OCI-M2 (cell line): ENCODE results near the gene GPC2.

ENCODE experiments used
- DNase-seq: peaks from one replicate; lab custom pipeline; 2025; ENCODE audit not compliant: unreplicated experiment; lab: John Stamatoyannopoulos, UW

GPC2 gene

DNA sequence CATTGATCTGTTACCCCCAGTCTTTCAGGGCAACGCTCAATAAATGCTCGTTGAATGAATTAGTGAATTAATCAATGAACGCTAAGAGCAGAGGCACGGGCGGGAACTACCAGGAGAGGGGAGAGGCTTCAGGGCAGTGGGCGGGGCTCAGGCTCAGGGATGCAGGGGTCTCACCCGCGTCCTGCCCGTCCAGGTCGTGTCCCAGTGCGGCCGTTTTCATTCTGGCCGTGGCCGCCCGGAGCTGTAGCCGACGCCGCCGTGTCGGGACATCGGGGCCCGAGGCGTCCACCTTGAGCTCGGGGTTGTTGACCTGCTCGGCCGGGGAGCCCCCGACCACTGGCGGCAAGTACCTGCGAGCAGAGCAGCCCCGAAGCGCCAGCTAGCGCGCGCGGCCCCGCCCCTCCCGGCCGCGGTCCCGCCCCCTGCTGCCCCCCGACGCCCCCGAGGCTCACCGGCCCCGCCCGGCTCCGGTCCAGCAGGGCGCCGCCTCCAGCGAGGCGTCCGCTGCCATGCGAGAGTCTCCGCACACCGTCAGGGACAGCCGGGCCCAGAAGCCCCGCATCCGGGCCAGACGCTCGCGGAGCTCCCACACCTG, 6.0 kb downstream of the GPC2 start:
- no peak for DNase-seq

DNA sequence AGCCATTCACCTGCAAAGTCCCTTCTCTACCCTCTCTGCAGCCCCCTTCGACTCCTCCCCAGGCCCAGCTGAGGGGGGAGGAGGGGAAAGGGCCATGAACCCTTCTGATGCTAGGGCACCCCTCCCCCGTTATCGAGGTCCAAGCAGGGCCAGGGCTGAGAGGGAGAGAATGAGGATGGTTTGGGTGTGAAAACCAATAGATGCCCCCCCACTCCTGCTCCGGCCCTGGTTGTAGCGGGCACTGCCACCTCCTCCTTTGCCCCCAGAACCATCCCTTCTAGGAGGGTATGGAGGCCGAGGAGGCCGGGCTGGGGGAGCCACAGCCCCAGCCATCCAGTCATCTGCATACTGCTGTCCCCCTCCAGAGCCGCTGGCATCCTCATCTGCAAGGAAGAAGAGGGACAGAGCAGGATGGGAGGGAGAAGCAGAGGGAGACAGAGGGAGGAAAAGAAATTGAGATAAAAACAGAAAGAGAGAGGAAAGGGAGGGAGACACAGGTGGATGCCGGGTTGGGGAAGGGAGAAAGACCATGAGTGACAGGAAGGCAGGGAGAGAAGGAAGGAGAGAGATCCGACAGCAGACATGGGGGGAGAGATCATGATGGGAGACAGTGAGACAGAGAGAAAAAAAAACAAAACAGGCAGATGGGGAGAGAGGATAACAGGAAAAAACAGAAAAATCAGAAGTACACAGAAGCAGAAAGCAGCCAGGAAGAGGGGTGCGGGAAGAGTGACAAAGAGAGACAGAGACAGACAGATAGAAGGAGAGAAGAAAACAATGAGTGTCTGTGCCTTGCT, 6.9 kb downstream of the GPC2 start:
- DNase-seq, result no peak

DNA sequence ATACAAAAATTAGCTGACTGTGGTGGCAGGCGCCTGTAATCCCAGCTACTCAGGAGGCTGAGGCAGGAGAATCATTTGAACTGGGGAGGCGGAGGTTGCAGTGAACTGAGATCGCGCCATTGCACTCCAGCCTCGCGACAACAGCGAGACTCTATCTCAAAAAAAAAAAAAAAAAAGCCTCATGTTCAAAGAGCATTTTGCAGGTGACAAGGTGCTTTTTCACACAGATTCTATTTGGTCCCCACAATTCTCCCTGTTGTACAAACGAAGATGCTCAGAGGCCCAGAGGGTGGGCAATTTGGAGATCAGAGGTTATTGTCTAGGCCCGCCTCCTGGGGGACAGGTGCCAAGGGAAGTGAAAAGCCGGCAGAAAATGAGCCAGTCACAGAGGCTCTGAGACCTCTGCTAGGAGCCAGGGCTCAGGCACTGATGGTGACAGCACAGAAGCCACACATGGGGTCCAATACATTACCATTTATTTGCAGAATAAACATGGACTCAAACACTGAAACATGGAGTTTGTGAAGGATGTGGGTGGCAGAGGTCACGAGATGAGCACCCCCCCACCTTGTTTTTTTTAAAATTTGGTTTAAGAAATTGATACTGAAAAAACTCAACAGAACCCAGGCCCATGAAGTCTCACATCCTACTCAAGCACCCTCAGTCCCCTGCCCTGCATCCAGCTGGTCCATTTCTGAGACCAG, 7.9 kb downstream of the GPC2 start:
- DNase-seq, result no peak

DNA sequence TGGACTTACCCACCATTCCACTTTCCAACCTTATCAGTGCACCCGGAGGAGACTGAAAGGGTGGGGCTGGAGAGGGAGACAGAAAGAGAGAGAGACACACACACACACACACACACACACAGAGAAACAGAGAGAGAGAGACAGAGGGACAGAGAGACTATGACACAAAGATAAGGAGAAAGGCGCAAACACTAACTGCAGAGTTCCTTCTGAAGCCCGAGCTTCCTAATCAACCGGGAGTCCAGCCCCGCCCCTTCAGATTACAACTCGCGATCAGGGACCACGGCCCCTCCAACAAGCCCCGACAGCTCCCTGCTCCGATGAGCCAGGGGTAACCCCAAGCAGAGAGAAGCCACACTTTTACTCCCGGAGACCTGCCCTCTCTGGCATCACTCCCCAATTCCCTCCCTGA, 9.3 kb downstream of the GPC2 start:
- DNase-seq, result no peak

DNA sequence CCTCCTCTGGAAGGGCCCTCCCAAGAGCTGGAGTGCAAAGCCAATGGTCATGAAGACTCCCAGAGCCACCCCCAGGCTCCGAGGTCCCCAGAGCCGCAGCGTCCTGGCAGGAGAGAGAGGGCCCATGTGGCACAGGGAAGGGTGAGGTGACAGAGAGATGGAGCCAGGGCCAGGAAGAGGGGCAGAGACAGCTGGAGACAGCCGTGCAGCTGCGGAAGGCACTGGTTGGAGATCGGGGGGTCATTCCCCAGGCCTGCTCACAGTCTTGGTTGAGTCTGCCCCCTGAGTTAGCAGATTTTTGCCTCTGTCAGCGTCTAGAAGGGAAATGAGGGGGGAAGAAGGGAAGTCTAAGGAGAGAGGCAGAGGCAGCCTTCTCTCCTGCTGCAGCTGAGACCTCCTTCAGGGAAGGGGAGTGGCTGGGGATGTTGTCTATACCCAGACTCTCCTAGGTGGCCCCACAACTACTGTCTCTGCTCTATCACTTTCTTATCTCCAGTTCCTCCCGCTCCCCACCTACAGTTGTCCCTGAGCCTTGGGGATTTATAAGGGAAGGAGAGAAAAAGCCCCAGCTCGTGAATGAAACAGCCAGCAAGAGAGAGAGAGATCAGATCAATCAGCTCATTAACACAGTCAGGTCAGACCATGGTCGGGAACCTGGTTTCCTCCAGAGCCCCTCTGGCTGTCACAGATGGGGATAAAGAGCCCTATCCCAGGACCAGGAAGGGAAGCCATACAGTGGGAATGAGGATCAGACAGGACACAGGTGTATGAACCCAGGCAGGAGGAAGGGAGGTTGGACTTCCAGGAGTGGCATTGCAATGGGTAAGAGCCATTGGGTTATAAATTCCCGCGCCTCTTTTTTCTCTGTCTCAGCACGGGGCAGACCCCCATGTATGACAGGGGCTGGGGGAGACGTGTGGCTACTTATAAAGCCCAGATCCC, 9.9 kb downstream of the GPC2 start:
- DNase-seq, result no peak

DNA sequence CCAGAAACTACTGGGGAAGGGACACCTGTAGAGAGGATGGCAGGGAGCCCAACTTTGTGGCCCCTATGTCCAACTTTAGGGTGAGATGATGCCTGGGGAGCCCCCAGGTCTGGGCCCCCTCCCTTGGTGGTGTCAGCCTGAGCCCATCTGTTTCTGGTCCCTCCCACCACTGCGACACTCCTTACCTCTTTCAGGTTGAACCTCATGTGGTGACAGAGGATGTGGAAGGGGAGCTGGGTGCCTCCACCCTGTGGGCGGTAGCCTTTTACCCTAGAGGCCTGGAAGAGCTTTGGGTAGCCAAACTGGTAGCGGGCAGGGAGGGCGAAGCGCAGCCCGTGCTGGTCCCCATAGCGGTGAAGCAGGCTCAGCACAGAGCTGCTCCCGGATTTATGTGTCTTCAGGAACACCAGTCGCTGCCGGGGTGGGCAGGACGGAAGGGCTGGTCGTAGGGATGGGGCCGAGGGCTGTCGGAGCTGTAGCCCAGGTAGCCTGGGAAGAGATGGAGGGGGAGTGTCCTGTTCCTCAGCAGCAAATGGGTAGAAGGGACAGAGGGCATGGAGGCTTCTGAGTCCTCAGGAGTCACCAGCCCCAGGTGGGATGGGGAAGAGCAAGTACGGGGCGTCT, 10.8 kb downstream of the GPC2 start:
- DNase-seq, result no peak

DNA sequence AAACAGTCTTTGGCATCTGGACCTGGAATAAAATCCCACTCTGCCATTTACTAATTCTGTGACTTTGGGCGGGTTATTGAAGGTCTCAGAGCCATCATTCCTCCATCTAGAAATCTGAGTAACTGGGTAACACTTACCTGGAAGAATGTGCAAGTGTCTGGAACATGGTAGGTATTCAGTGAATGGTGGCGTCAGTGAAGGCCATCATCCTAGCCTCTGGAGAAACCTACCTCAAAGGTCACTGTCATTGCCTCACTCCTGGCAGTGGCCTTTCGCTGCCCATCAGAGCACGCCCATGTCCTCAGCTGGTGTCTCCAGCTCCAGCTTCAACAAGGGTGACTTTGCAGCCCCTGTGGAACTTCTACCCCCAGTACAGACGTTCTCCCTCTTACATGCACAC, 13.3 kb downstream of the GPC2 start:
- DNase-seq, result no peak

DNA sequence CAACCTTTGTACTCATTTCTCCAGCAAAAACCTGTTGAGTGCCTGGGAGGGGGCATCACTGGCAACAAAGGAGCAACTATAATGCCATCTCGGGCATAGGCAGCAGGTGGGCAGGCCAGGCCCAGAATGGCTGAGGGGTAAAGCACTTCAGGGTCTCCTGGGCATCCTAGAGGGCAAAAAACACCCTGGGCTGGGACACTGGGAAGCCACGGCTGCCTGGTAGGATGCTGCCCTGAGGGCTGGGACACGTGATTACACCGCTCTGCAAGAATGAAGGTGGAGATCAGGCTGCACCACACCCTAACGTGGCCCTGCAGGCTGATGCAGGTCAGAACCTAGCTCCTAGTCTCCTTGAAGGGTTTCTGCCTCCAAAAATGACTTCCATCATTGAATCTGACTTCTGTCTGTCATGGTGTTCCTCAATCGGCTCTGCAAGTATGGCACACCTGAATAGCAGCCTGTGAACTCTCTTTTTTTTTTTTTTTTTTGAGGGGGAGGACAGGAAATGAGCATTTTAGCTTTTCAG, 14.1 kb downstream of the GPC2 start:
- no peak for DNase-seq

DNA sequence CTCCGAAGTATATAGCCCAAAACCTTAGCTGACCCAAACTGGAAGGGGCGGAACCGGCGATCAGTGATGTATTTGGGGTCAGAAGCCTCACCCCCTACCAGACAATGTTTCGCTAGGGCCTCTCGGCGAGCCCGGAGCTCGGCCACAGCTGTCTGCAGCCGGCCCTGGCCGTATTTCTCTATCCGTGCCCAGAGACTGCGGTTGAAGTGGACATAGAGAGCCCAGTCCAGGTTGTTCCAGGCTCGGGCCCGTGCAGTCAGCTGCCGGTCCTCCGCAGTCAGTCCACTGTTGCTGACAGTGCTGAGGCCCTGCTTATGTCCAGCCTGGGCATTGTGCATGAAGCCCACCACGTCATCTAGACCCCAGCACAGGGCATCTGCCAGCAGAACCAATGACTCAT, 17.1 kb downstream of the GPC2 start:
- DNase-seq, result no peak

DNA sequence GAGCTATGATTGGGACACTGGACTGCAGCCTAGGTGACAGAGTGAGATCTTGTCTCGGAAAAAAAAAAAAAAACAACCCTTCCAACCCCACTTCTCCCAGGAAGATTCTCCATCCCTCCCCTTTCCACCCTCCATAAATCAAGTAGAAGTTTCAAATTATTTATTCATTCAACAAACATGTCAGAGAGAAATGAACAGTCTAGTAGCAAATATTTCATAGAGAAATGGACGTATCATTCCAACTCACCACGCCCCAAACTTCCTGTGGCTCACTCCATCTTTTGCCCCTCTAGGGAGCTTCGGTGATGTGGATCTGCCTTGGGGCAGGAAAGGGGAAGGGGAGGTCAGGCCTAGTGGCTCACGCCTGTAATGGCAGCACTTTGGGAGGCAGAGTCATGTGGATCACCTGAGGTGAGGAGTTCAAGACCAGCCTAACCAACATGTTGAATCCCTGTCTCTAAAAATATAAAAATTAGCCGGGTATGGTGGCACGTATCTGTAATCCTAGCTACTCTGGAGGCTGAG, 18.0 kb downstream of the GPC2 start:
- DNase-seq, result no peak

DNA sequence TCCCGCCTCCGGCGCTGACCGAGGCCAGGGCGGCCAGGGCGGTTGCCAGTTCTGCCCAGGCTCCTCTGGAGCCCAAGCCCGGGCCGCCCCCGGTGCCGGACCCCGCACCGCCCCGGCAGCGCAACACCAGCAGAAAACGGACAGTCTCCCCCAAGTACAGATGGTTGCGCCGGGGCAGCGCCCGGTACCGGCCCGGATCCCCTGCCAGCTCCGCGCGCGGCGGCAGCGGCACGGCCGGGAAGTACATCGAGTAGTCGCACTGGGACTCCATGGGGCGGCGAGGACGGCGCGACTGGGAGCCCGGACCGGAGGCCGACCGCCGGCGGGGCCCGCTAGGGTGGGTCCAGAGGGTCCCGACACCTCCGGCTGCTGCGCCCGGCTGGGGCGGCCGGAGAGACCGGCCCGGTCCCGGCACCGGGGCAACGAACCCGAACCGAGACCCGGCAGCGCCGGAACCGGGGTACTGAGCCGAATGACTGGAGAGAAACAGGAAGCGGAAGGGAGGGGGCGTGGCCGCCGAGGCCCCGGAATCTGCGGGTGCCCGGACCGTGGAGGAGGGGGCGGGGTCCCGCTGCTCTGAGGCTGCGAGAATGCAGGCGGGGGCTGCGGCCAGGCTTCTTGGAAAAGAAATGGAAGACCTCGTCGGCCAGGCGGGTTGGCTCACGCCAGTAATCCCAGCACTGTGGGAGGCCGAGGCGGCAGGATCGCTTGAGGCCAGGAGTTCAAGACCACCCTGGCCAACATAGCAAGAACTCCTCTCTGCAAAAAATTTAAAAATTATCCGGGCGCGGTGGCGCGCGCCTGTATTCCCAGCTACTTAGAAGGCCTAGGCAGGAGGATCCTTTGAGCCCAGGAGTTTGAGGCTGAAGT, 18.7 kb downstream of the GPC2 start, which contains the start of gene TRAPPC14:
Gene TRAPPC14, minus strand, starts transcription at position 495 of the 870 bp plus-strand sequence. Its CDS starts 224 bp downstream, at position 271.
- DNase-seq, result peak; percentile 16

DNA sequence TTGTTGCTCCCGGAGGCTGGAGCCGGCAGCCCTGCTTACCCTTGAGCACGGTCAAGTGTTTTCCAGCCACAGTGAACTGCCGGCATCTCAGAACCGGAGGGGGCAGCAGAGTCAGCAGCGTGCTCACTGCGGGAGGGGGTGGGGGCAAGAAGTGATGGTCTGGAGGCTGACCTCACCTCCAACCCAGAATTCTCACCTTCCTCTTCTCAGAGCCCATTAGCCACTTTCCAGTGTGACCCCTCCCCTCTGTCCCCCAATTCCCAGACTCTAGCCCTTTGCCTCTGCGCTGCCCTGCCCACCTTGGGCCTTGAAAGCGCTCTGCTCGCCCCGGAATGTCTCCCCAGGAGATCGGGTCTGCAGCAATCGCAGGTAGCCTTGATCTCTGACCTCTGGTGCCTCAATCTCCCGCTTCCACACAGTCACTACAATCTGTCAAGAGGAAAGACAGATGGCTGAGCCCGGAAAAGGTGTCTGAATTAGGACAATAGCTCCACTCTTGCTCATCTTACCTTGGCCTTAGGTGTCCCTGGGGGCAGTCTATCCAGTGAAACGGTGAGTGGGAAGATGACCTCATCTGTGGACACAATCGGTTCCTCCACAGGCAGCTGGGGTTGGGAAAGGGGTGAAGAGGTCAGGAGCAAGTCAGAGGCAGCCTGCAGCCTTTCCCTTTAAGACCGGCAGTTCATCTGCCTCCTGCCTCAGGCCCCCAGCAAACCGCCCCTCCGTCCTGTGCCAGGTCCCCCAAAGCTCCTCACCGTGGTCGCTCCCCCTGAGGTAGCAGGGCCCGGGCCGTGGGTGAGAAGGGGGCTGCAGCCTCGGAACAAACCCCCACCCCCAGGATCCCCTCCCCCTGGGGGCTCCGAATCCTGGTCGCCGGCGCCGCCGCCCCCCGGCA, 19.6 kb downstream of the GPC2 start:
- DNase-seq, result no peak

DNA sequence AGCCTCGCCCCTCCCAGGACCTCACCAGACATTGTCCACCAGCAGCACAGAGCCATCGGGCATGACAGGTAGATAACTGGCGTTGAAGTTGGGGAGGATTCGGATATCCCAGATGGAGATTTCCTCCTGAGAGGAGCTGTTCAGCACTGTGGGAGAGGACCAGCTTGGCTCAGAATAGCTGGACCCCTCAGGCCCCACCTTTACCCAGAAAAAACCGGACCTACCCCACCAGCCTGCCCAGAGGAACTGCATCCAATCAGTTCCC, 20.2 kb downstream of the GPC2 start:
- DNase-seq, result no peak

DNA sequence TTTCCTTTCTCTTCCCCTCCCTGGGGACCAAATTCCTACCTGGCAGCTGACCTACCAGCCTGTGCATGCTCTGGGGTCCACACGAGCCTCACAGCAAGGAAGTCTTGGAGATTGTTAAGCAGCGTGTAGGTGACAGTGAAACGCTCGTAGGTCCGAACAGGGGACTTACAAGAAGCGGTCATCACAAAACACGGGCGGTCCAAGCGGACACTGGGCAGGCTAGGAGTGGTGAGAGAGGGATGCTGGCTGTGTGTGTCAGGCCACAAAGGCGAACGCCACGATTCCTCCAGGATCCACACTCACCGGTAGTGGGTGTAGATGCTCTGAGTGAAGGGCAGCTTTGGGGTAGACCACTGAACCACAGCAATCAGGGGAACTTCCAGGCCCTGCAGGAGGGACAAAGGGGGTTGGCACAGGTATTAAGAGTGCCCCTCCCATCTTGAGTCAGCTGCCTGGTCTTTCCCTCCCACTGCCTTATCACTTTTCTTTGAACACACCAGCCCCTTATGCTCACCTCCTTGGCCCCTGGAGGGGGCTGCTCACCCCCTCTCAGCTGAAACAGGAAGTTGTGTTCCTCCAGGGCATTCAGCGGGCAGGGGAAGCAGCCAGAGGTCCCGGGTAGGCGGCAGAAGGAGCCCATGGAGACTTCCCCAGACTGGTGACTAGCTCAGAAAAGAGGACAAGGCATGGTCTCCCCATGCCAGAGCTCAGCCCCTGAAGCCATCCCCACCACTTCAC, 20.7 kb downstream of the GPC2 start:
- DNase-seq, result no peak

DNA sequence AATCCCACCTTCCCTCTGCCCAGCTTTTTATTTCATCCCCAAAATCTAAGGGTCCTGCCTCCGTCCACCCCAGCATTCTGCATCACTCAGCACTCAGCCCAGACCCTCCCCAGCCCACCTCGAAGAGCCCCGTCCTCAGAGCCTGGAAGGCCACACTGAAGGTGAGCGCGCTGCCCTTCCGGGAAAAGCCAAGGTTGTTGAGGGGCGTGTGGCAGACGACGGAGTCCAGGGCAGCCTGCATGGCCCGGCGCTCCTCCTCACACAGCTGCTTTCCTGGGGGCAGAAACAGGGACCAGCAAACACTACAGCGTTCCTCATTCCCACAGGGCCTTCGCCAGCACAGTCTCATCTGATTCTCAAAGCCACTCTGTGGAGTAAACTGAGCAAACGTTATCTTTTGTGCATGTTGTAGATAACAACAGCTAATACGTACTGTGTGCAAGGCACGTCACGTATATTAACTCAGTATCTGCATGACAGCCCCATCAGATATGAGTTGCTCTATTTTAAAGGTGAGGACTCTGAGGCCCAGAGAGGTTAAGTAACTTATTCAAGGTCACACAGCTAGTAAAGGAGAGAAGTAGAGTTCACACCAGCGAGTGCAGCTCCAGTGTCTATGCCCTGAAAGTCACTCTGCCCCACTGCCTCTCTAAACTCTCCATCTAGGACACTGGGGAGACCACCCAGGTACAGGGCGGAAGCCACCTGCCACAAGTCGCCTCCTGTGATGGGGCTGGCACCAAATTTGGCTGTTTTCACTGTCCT, 21.4 kb downstream of the GPC2 start:
- DNase-seq, result no peak

DNA sequence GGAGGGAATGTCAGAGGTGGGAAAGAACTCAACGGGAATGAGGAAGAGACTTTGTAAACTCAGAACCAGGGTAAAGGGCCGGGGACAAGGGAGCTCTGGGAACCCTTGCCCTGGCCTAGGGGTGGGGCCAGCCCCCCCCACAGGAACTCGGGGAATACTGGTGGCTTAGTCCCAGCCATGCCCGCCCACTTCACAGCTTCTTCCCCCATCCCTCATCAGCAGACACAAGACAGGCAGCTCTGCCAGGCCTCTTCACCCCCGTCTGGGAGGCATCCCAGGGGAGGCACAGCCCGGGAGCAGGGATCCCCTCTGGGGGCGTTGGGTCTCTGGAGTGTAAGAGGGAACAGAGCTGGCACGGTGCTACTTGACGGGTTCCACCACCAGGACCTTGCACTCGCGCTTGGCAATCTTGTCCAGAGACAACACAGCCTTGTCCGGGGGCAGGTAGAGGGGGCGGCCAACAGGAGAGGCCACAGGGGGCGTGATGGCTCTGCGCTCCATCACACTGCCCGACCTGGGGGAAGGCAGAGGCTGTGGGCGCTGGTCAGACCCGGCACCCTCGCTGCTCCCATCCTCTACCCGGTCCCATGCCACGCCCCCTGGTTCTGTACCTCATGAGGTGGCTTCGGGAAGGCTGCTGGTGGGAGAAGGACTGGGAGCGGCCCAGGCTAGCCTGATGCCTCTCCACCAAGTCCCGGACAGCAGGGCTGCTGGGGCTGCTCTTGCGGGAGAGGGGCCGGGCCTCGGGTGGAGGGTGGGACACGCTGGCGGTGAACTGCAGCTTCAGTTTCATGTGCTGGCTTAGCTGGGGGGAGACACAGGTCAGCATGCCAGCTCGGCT, 22.3 kb downstream of the GPC2 start:
- DNase-seq, result no peak
